WTC11 (cell line): ENCODE results near the gene SPG11.

Source experiments
- CREB1 ChIP-seq: sonication (generic); formaldehyde crosslinking; IDR thresholded peaks from 2 replicates; pipeline ENCODE4 v1.8.0; 2023; ENCODE audit warnings: mild to moderate bottlenecking, missing genetic modification reagents
- ESRRA ChIP-seq: sonication (generic); formaldehyde crosslinking; IDR thresholded peaks from 2 replicates; pipeline ENCODE4 v1.8.1; 2022; ENCODE audit warnings: mild to moderate bottlenecking, missing genetic modification reagents, borderline replicate concordance
- HMGA2 ChIP-seq: fragments of 250-450 bp; sonication (Bioruptor Pico); IDR thresholded peaks from 2 replicates; pipeline ENCODE4 v1.4.0; 2021; ENCODE audit warnings: mild to moderate bottlenecking, moderate library complexity
- IRF1 ChIP-seq: sonication (generic); formaldehyde crosslinking; IDR thresholded peaks from 2 replicates; pipeline ENCODE4 v1.8.0; 2023; ENCODE audit warnings: missing genetic modification reagents
- MAX ChIP-seq: sonication (generic); formaldehyde crosslinking; IDR thresholded peaks from 2 replicates; pipeline ENCODE4 v1.8.0; 2022; ENCODE audit warnings: mild to moderate bottlenecking, missing genetic modification reagents
- SP1 ChIP-seq: sonication (generic); formaldehyde crosslinking; conservative IDR thresholded peaks from 2 replicates; pipeline ENCODE4 v1.8.1; 2022; ENCODE audit warnings: missing genetic modification reagents
- TCF7 ChIP-seq: sonication (generic); formaldehyde crosslinking; IDR thresholded peaks from 2 replicates; pipeline ENCODE4 v1.8.0; 2022; ENCODE audit warnings: mild to moderate bottlenecking, low read depth, missing genetic modification reagents, moderate library complexity
- ZNF671 ChIP-seq: fragments of 250-450 bp; sonication (Bioruptor Pico); IDR thresholded peaks from 2 replicates; pipeline ENCODE4 v1.8.0; 2021; ENCODE audit warnings: mild to moderate bottlenecking
- TF ChIP-seq, protein P1 (sequence below): fragments of 200-600 bp; IDR thresholded peaks from 2 replicates; pipeline ENCODE4 v1.8.0; 2022; ENCODE audit warnings: antibody characterized with exemption
- TF ChIP-seq, protein P2 (sequence below): sonication (generic); formaldehyde crosslinking; IDR thresholded peaks from 2 replicates; pipeline ENCODE4 v1.8.1; 2023; ENCODE audit warnings: mild to moderate bottlenecking, missing genetic modification reagents
- TF ChIP-seq, protein P3 (sequence below): sonication (generic); formaldehyde crosslinking; IDR thresholded peaks from 2 replicates; pipeline ENCODE4 v1.8.1; 2022; ENCODE audit warnings: mild to moderate bottlenecking, moderate library complexity, missing genetic modification reagents

DNA sequence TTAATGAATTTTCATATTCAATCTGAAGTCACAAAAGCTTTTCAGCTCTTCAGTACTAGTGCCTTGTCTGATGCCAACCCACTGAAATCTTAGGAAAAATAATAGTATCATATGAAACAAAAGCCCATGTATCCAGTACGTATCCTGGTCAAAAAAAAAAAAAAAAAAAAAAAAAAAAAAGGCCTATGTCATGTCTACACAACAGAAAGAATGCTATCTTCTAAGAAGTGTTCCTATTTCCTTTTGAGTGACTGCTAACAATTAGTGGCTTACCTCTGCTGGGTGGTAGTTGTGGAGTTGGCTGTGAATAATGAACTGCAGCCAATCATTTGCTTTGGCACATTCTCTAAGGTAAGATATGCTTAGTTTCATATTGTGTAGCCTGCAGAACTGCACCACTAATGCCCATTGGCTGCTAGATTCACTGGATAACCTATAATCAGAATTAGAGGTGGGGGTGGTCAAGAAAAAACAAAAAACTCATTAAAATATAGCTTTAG is 66.9 kb downstream of the SPG11 start:
- TF ChIP-seq, protein P1, sequence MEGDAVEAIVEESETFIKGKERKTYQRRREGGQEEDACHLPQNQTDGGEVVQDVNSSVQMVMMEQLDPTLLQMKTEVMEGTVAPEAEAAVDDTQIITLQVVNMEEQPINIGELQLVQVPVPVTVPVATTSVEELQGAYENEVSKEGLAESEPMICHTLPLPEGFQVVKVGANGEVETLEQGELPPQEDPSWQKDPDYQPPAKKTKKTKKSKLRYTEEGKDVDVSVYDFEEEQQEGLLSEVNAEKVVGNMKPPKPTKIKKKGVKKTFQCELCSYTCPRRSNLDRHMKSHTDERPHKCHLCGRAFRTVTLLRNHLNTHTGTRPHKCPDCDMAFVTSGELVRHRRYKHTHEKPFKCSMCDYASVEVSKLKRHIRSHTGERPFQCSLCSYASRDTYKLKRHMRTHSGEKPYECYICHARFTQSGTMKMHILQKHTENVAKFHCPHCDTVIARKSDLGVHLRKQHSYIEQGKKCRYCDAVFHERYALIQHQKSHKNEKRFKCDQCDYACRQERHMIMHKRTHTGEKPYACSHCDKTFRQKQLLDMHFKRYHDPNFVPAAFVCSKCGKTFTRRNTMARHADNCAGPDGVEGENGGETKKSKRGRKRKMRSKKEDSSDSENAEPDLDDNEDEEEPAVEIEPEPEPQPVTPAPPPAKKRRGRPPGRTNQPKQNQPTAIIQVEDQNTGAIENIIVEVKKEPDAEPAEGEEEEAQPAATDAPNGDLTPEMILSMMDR, result no peak
- TF ChIP-seq SP1 (CRISPR knock-in tag) (no peak), HMGA2 (no peak), CREB1 (CRISPR knock-in tag) (no peak), MAX (CRISPR knock-in tag) (no peak), ZNF671 (CRISPR knock-in tag) (no peak), TCF7 (CRISPR knock-in tag) (no peak), IRF1 (CRISPR knock-in tag) (no peak), ESRRA (CRISPR knock-in tag) (no peak)
- TF ChIP-seq, protein P2, sequence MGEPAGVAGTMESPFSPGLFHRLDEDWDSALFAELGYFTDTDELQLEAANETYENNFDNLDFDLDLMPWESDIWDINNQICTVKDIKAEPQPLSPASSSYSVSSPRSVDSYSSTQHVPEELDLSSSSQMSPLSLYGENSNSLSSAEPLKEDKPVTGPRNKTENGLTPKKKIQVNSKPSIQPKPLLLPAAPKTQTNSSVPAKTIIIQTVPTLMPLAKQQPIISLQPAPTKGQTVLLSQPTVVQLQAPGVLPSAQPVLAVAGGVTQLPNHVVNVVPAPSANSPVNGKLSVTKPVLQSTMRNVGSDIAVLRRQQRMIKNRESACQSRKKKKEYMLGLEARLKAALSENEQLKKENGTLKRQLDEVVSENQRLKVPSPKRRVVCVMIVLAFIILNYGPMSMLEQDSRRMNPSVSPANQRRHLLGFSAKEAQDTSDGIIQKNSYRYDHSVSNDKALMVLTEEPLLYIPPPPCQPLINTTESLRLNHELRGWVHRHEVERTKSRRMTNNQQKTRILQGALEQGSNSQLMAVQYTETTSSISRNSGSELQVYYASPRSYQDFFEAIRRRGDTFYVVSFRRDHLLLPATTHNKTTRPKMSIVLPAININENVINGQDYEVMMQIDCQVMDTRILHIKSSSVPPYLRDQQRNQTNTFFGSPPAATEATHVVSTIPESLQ, result no peak
- TF ChIP-seq, protein P3, sequence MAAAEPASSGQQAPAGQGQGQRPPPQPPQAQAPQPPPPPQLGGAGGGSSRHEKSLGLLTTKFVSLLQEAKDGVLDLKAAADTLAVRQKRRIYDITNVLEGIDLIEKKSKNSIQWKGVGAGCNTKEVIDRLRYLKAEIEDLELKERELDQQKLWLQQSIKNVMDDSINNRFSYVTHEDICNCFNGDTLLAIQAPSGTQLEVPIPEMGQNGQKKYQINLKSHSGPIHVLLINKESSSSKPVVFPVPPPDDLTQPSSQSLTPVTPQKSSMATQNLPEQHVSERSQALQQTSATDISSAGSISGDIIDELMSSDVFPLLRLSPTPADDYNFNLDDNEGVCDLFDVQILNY (CRISPR knock-in tag), result no peak
